C4-2B (cell line): ENCODE results near the gene SHMT1.
"Not testable (repeated sequence)": the region's sequence is repeated elsewhere in the genome, so short reads cannot be mapped to it uniquely, and the experiment has no call there.

Source experiments
- H3K27ac ChIP-seq: fragments of 450-650 bp; 2 replicates; pipeline ENCODE4 v1.5.1; 2017
- ZFX ChIP-seq: fragments of 450-650 bp; IDR thresholded peaks from 2 replicates; pipeline ENCODE4 v1.6.1; 2017
- TF ChIP-seq, protein P1 (sequence below): fragments of 450-650 bp; conservative IDR thresholded peaks from 2 replicates; pipeline ENCODE4 v1.5.1; 2017; ENCODE audit warnings: mild to moderate bottlenecking

The SHMT1 gene

DNA sequence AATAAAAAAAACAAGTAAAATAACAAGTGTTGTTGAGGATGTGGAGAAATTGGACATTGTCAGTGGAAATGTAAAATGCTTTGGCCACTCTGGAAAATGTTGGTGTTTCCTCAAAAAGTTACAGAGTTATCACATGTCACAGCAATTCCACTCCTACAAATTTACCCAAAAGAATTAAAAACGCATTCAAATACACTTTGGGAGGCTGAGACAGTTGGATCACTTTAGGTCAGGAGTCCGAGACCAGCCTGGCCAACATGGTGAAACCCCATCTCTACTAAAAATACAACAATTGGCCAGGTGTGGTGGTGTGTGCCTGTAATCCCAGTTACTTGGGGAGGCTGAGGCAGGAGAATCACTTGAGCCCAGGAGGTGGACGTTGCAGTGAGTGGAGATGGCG is 54.1 kb downstream of the SHMT1 start:
- H3K27ac ChIP-seq: no peak overlapping the region
- TF ChIP-seq, protein P1, sequence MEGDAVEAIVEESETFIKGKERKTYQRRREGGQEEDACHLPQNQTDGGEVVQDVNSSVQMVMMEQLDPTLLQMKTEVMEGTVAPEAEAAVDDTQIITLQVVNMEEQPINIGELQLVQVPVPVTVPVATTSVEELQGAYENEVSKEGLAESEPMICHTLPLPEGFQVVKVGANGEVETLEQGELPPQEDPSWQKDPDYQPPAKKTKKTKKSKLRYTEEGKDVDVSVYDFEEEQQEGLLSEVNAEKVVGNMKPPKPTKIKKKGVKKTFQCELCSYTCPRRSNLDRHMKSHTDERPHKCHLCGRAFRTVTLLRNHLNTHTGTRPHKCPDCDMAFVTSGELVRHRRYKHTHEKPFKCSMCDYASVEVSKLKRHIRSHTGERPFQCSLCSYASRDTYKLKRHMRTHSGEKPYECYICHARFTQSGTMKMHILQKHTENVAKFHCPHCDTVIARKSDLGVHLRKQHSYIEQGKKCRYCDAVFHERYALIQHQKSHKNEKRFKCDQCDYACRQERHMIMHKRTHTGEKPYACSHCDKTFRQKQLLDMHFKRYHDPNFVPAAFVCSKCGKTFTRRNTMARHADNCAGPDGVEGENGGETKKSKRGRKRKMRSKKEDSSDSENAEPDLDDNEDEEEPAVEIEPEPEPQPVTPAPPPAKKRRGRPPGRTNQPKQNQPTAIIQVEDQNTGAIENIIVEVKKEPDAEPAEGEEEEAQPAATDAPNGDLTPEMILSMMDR: no peak
- TF ChIP-seq ZFX: no peak

DNA sequence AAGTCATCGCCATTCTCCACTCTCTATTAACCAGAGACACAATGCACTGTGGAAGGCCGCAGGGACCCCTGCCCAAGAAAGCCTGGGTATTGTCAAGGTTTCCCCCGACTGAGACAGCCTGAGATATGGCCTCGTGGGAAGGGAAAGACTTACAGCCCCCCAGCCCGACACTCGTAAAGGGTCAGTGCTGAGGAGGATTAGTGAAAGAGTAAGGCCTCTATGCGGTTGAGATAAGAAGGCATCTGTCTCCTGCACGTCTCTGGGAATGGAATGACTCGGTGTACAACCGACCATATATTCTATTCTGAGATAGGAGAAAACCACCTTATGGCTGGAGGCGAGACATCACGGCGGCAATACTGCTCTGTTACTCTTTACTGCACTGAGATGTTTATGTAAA is 60.1 kb downstream of the SHMT1 start:
- not testable (repeated sequence) for H3K27ac ChIP-seq

GRCh38 chr17:18300725-18301480 is 62.4 kb downstream of the SHMT1 start:
- no peak overlapping the region for H3K27ac ChIP-seq
- no peak for TF ChIP-seq ZFX
- TF ChIP-seq, protein P1: no peak

GRCh38 chr17:18298061-18298460 is 65.3 kb downstream of the SHMT1 start:
- H3K27ac ChIP-seq: not testable (repeated sequence)

GRCh38 chr17:18291718-18292540 is 71.4 kb downstream of the SHMT1 start:
- H3K27ac ChIP-seq: no peak overlapping the region
- TF ChIP-seq, protein P1: no peak
- no peak for TF ChIP-seq ZFX

- TF ChIP-seq, protein P1: no peak
- no peak for TF ChIP-seq ZFX
- H3K27ac ChIP-seq: no peak overlapping the region
Observed at GRCh38 chr17:18285296-18285695, 78.1 kb downstream of the SHMT1 start.

- TF ChIP-seq, protein P1: no peak
- no peak for TF ChIP-seq ZFX
- no peak overlapping the region for H3K27ac ChIP-seq
Observed at GRCh38 chr17:18281788-18282187, 81.6 kb downstream of the SHMT1 start.

- no peak overlapping the region for H3K27ac ChIP-seq
- no peak for TF ChIP-seq ZFX
- TF ChIP-seq, protein P1: no peak
Observed at GRCh38 chr17:18280766-18281371, 82.5 kb downstream of the SHMT1 start.
